Retinal pigment epithelial cell (primary cell): ENCODE data around the gene TRMT5.

ENCODE experiments used
- DNase-seq: peaks from one replicate; pipeline ENCODE4 v3.0.0-alpha.2; 2010; ENCODE audit warnings: low read depth
- H3K4me3 ChIP-seq: 2 replicates; pipeline ENCODE4 v1.5.1; 2011; ENCODE audit warnings: mild to moderate bottlenecking, low read length, control low read depth, moderate library complexity
- CTCF ChIP-seq: conservative IDR thresholded peaks from 2 replicates; pipeline ENCODE4 v1.5.1; 2011; ENCODE audit warnings: low read depth, low read length, control low read depth, inconsistent platforms

The TRMT5 gene

GRCh38 chr14:60926002-60926401 lies 54.9 kb downstream of the TRMT5 start:
- no peak for TF ChIP-seq CTCF
- no peak for DNase-seq

GRCh38 chr14:60925286-60925685 lies 55.6 kb downstream of the TRMT5 start:
- H3K4me3 ChIP-seq = no peak overlapping the region
- DNase-seq = no peak
- no peak for TF ChIP-seq CTCF

More at GRCh38 chr14:60926002-60926401, 54.9 kb downstream of the TRMT5 start:
- no peak overlapping the region for H3K4me3 ChIP-seq

GRCh38 chr14:60922050-60922449 lies 58.8 kb downstream of the TRMT5 start:
- H3K4me3 ChIP-seq = no peak overlapping the region
- TF ChIP-seq CTCF = no peak
- DNase-seq = no peak
